Fibroblast of skin of right quadriceps (primary cell): ENCODE results near the gene PPP1R12B.
"Not testable (repeated sequence)": the region's sequence is repeated elsewhere in the genome, so short reads cannot be mapped to it uniquely, and the experiment has no call there.

ENCODE experiments used
- DNase-seq: peaks from one replicate; pipeline ENCODE4 v3.0.0-alpha.2; 2013

Gene PPP1R12B

GRCh38 chr1:202540014-202540413, 191.5 kb downstream of the PPP1R12B start:
- no peak for DNase-seq

GRCh38 chr1:202540448-202540847, 191.9 kb downstream of the PPP1R12B start:
- DNase-seq, result no peak

- DNase-seq, result not testable (repeated sequence)
These were observed 192.4 kb downstream of the PPP1R12B start for GRCh38 chr1:202540858-202541257.

- DNase-seq, result not testable (repeated sequence)
These were observed 193.9 kb downstream of the PPP1R12B start for GRCh38 chr1:202542415-202542814.

- peak; percentile 45 for DNase-seq
These were observed 195.0 kb downstream of the PPP1R12B start for GRCh38 chr1:202543537-202543936.

- DNase-seq, result not testable (repeated sequence)
These were observed 196.4 kb downstream of the PPP1R12B start for GRCh38 chr1:202544766-202545449.

- not testable (repeated sequence) for DNase-seq
These were observed 197.3 kb downstream of the PPP1R12B start for GRCh38 chr1:202545647-202546303.

- not testable (repeated sequence) for DNase-seq
These were observed 197.9 kb downstream of the PPP1R12B start for GRCh38 chr1:202546377-202546776.

GRCh38 chr1:202546796-202547195, 198.3 kb downstream of the PPP1R12B start:
- not testable (repeated sequence) for DNase-seq

GRCh38 chr1:202547215-202547614, 198.7 kb downstream of the PPP1R12B start:
- no peak for DNase-seq

GRCh38 chr1:202550088-202550487, 201.6 kb downstream of the PPP1R12B start:
- DNase-seq, result not testable (repeated sequence)

GRCh38 chr1:202551683-202552082, 203.2 kb downstream of the PPP1R12B start:
- DNase-seq, result peak; percentile 52

- not testable (repeated sequence) for DNase-seq
These were observed 204.1 kb downstream of the PPP1R12B start for GRCh38 chr1:202552615-202553014.

- DNase-seq, result not testable (repeated sequence)
These were observed 204.6 kb downstream of the PPP1R12B start for GRCh38 chr1:202553078-202553477.

- peak; percentile 44 for DNase-seq
These were observed 205.1 kb downstream of the PPP1R12B start for GRCh38 chr1:202553560-202554038.

GRCh38 chr1:202554619-202555018, 206.1 kb downstream of the PPP1R12B start:
- not testable (repeated sequence) for DNase-seq

- not testable (repeated sequence) for DNase-seq
These were observed 207.5 kb downstream of the PPP1R12B start for GRCh38 chr1:202556037-202556436.

GRCh38 chr1:202557662-202558061, 209.2 kb downstream of the PPP1R12B start:
- DNase-seq, result not testable (repeated sequence)

GRCh38 chr1:202561240-202561639, 212.7 kb downstream of the PPP1R12B start:
- DNase-seq, result no peak

GRCh38 chr1:202561726-202562443, 213.4 kb downstream of the PPP1R12B start:
- DNase-seq, result no peak

GRCh38 chr1:202562444-202563060, 214.1 kb downstream of the PPP1R12B start:
- peak; percentile 33 for DNase-seq

- DNase-seq, result no peak
These were observed 215.3 kb downstream of the PPP1R12B start for GRCh38 chr1:202563818-202564217.

GRCh38 chr1:202564958-202565495, 216.5 kb downstream of the PPP1R12B start:
- no peak for DNase-seq
